NAMALWA (cell line): Measurements from ENCODE around the gene TRIM62.
A peak's percentile ranks its signal among the peaks of the same experiment; 100 is the strongest.

ENCODE experiments used
- DNase-seq: peaks from one replicate; pipeline ENCODE4 v3.0.0-alpha.2; 2015; ENCODE audit warnings: low spot score

The TRIM62 gene

DNA sequence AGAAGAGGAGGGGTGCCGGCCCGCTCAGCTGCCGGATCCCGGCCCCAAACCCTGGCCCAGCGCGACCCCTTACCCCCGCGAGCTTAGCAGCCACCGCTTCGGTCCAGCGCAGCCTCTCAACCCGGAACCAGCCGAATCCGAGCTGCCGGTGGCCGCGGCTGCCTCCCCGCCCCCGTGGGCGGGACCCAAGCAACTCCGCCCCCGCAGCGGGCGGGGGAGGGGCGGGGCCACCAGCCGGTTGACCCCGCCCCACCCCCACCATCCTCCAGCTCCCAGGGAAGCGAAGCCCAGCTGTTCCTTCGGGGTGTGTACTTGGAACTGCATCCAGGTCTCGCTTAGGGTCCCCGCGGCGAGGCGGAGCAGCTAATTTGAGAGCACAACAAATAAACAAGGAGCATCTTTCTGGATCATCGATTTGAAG is at the start of gene TRIM62:
Gene TRIM62 (minus strand): TSS at position 123 of the 421 bp plus-strand sequence. CDS start 611 bp downstream, outside the sequence.
- DNase-seq, result peak; percentile 85

DNA sequence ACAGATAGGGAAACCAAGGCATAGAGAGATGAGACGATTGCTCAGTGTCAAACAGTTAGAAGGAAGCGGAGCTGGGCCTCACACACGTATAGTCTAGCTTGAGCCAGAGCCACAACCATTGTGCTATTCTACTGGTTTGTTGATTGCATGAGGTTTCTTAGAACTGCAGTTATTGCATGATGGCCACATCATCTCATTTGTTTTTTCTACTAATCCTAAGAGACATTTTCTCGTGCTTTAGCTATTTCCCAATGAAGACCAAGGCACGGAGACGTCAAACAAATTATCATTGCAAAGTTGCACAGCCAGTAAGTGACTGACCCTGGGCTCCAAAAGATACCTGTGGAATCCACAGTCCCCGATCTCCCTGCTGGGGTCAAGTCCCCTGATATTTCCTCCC is 49.3 kb upstream of the TRIM62 start:
- no peak for DNase-seq

DNA sequence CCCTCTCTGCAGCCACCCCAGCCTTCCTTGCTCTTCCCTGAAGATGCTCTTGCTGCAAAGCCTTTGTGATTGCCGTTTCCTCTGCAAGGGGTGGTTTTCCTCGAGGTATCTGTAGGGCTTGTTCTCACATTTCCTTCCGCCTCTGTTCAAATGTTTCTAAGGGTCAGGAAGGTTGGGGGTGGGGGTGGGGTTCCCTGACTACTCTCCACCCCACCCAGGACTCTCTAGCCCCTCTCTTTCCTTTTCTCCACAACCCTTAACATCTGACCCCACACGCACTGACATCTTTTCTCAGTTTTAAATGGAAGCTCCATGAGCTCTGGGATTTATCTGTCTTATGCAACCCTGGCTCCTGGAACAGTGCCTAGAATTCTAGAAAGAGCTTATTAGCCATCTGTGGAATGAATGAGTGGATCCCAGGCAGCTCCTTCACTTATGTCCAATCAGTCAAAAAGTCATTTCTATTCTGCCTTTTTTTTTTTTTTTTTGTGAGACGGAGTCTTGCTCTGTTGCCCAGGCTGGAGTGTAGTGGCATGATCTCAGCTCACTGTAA is 47.2 kb upstream of the TRIM62 start:
- no peak for DNase-seq

DNA sequence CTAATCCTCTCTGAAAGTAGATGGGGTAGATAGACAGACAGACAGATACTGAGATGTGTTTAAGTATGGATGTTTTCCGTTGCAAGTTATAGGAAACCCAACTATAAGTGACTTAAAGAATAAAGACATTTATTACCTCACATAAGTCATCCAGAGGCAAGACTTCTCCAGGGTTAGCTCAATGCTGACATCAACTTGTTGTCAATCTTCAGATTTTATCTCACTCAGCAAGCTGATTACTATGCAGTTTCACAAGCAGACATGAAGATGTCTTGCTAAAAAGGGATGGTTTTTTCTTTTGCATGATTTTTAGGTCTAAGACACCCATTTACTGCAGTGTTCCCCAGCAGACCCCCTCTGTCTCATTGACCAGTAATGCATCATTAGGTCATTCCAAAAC is 43.7 kb upstream of the TRIM62 start:
- DNase-seq, result no peak

DNA sequence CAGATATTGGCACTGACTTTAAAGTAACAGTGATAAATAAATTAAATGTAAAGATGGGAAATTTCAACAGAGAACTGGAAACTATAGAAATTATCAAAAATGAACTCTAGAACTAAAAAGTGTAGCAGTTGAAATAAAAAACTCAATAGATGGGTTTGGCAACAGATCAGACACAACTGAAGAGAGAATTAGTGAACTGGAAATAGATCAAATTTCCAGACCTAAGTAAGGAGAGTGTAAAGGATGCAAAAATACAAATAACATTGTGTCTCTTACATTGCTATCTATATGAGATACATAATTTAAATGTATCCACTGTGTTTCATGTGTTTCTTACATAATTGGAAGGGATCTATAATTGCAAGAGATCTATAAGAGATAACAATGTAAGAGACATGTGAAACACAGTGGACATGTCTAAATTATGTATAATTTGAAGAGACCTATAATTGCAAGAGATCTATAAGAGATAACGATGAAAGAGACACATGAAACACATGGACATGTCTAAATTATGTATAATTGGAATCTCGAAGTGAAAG is 42.4 kb upstream of the TRIM62 start:
- no peak for DNase-seq

DNA sequence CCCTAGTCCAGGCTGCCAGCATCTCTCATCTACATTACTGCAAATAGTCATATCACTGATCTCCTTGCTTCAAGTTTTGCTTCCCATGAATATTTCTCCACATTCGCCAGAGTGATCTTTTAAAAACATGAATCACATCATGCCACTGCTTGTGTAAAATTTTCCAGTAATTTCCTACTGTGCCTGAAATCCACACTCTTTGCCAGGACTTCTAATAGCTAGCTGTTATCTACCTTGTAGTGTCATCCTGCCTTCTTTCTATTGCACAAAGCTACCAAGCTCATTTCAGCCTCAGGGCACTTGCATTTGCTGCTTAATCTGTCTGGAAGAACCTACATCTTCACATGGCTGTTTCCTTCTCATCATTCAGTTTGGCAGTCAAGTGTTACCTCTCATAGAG is 40.5 kb upstream of the TRIM62 start:
- DNase-seq, result no peak

DNA sequence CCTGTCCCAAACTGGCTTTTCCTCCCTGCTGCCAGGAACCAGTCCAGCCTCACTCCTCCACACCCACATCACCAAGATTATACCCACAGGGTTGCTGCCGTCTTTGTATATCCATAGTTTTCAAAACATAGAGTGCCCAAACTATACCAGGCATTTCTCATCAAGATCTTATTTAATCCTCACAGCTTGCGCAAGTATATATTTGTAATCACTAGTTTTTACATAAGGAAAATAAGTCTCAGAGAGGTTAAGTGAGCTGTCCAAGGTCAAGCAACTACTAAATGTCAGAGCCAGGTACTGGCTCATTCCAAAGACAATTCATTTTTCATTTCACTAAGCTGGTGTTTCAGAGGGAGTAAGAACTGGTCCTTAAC is 39.5 kb upstream of the TRIM62 start:
- DNase-seq, result no peak

DNA sequence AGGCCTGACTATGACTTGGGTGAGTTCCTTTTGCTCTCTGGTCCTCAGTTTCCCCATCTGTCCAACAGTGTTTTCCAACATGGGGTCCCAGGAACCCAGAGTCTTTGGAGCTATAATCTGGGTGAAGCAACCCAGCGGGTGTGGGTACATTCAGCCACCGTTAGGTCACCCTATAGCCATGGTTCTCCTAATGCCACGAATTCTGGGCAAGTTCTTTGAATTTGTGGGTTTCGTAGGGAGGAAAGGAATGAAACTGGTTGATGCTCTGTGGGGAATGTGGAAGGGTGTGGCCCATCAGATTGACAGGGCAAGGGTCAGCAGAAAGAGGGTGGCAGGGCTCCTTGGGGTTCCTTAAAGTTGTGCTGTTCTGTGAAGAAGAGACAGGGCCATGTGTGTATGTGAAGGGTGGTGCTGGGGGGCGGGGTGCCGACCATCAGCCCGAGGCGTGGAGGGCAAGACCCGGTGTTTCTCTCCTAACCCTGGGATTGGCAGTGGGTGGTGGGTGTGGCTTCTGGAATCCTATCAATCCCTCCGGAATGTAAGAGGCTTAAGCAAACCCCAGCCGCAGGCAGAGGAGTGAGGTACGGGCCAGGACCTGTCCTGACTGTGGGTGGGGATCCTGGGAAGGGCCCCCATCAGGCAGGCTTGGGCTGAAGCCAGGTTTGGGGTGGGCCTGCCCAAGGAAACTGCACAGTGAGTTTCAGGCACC is 39.0 kb upstream of the TRIM62 start:
- no peak for DNase-seq

DNA sequence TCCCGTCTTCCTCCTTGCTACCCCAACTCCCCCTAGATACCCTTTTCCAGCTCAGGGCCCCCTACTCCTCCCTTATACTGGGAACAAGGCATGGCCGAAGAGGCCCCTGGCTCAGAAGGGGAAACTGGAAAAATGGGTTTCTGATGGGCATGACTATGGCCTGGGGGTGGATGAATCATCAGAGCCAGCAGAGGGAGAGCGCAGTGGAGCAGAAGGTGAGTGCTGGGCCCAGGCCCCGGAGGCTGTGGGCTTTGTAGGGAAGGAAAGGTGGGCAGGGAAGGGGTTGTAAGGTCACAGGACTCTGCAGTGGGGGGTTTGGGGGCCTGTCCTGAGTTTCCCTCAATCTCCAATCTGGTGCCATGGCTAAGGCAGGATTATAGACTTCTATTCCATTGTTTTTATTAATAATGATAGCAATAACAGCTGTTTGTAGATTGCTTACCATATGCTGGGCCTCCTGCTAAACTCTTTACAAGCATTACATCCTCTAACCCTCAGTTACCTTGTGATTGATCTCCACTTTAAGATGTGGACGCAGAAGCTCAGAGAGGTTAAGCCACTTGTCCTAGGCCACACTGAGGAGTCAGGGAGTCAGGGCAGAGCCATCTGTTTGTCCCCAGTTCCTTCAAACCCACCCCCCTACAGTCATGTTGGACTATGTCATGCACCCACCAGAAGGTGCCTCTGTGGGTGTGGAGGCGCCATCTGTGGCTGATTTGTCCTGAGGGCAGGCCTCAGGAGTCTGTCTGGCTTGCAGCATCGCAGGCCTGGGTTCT is 38.2 kb upstream of the TRIM62 start:
- no peak for DNase-seq

DNA sequence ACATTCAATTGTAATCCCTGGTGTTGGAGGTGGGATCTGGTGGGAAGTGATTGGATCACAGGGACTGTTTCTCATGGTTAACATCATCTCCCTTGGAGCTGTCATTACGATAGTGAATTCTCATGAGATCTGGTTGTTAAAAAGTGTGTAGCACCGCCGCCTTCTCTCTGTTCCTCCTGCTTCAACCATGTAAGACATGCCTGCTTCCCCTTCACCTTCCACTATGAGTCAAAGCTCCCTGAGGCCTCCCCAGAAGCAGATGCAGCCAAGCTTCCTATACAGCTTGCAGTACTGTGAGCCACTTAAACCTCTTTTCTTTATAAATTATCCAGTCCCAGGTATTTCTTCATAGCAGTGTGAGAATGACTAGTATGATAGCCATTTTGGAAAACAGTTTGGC is 30.1 kb upstream of the TRIM62 start:
- DNase-seq, result no peak

DNA sequence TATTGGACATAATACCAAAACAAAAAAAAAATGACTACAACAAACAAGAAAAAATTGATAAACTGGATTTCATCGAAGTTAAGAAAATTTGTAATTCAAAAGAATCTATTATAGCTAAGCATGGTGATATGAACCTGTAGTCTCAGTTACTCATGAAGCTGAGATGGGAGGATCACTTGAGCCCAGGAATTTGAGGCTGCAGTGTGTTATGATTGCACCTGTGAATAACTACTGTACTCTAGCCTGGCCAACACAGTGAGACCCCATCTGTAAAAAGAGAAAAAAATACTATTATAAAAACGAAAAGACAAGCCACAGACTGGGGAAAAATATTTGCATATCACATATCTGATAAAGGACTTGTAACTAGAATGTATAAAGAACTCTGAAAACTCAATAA is 24.5 kb upstream of the TRIM62 start:
- no peak for DNase-seq

DNA sequence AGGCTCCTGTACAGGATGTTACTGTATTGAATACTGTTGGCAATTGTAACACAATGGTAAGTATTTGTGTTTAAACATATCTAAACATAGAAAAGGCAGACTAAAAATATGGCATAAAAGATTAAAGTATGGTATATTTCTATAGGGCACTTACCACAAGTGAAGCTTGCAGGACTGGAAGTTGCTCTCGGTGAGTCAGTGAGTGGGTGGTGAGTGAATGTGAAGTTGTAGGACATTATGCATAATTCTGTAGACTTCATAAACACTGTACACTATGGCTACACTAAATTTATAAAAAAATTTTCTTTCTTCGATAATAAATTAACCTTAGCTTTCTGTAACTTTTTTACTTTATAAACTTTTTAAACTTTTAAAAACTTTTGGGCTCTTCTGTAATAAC is 13.7 kb upstream of the TRIM62 start:
- no peak for DNase-seq

DNA sequence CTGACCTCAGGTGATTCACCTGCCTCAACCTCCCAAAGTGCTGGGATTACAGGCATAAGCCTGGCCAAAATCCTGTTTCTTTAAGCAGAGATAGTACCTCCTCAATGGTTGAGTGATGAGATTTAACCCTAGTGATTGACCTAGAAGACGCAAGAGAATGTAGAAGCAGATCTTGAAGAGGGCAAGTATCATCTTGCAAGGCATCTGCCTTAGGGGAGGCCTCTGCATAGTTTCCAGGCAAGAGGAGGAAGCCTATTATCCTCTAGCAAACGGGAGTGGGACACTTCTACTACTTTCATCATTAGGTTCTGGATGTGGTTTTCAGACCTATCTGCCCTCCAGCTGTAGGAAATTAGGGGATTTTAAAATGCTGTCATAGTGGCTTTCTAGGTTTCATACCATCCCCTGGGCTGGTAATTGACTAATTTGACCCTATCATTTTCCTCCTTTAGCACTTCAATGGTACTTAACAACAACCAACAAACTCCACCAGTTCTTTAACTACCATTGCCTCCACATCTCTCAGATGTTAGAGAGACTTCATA is 10.0 kb upstream of the TRIM62 start:
- DNase-seq, result no peak

DNA sequence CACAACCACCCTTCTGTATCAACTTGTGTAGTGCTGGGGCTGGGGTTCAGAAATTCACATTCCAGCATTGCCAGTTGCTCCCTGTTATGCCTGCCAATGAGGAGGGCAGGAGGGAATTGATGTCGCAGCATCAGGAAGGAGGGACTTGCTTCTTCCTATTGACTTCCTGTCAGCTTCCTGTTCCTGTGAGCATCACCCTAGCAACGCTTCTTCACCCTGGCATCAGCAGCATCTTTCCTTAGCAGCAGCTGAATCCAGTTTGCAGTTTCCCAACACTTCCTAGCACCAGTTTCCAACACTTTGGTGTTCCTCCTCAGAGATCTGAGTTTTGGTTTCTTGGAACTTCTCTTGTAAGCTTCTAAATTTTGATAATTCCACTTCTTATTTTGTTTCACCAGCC is 8.9 kb upstream of the TRIM62 start:
- no peak for DNase-seq

DNA sequence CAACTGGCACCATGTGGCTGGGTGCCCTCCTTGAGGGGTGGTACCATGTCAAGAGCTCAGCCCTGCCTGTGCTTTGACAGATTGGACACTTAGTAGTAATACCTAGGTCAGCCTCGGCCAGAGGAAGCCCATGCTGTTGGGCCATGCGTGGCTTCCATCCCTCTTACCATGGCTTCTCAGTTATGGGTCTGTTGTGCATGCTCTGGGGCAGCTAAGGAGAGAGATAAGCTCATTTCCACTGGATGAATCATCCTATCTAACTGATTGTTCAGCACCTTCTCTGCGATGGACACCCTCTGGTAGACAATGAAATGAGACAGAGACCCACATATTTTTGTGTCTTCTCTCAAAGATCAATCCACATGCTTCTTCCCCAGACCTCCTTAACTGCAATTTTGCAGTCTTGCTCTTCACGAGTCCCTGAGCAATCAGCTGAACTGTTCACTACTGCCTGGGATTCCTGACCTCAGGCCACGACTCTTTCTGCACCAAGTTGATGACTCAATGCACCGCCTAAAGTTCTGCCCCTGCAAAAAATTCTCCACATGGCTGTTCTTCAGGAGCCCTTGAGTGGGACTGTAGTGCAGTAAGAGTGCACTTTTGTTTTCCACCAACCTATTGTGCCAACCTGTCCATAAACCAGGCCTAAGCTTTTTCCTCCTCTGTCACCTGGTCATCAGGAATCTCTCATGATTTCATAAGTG is 6.9 kb upstream of the TRIM62 start:
- DNase-seq, result no peak

DNA sequence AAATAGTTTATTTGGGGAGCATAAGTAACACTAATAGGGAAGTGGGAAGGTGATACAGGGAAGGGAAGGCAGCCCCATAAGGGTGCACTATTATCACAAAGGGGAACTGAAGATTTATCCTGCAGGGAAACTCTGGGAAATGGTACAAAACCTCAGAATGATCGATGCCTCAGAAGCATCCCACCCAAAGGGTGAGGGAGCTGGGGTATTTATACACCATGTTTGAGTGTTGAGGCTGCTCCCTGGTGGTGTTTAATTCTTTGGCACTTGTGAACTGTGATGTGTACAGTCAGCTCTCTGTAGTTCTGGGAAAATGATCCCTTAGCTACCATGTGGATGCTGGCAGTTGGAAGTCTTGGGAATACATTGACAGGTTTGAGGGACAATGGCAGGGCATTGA is 5.1 kb upstream of the TRIM62 start:
- no peak for DNase-seq

DNA sequence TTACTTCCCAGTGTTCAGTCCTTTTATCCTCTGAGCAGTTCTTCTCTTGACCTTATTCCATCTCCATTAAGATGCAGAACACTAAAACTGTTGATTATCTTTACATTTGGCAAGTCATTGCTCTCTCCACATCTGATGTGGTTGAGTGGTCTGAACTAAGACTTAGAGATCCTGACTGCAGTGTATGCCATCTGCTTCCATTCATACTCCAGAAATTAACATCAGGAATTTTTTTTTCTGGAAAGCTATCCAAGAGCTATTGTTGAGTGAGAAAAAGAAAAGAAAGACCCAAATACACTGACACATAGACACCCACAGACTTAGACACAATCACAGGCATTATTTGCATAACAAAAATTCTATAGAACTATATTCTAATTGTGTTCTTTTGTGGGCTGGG is 3.7 kb upstream of the TRIM62 start:
- no peak for DNase-seq

DNA sequence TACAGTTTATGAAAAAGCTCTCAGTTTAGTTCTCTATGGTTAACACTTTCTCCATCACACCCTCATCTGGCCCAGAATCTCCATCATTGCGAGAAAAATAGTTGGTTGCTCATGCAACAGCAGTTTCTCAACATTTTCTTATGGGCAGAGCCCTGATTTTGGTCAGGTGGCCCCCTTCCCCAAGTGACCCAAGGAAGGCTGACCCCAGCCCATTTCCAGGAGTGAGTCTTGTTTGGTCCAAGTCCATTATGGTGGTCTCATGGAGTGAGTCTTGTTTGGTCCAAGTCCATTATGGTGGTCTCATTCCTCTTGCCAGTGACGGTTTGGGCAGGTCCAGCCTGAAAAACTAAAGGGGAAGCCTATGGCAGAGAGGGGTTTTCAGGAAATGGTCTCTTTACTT is 1.5 kb upstream of the TRIM62 start:
- DNase-seq, result no peak

DNA sequence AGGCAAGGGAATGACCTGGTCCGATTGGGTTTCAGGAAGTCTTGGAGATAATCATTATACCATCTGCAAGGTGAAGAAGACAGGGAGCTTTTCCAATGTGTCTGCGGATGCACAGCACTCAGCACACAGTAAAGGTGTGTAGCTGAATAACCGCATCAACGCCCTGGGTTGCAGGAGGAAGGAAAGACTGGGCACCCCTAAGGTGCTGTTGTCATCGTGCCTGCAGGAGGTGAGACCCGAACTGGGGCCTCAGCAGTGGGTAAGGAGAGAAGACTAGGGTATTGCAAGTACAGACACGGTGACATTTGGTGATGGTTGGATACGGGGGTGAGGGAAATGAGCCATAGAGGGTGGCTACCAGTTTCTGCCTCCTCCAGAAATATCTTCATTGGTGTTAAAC is 1.1 kb upstream of the TRIM62 start:
- DNase-seq, result no peak

DNA sequence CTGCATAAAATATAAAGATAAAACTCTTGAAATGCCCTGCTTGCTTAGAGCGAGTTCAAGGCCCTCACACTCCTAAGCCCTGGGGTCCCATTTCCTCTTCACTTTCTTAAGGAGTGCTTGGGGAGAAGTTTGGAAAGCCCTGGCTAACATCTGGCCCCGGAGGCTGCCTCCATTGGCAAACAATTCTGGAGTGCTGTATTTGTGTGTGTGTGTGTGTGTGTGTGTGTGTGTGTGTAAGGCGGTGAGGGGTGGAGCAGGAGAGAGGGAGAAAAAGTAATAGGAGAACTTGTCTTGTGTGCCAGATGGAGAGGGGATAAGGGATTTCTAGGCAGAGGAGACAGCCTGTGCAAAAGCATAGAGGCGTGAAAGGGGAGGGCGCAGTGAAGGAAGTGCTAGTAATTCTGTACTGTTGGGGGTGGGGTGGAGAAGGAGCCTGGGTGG is 578 bp upstream of the TRIM62 start:
- peak; percentile 11 for DNase-seq

DNA sequence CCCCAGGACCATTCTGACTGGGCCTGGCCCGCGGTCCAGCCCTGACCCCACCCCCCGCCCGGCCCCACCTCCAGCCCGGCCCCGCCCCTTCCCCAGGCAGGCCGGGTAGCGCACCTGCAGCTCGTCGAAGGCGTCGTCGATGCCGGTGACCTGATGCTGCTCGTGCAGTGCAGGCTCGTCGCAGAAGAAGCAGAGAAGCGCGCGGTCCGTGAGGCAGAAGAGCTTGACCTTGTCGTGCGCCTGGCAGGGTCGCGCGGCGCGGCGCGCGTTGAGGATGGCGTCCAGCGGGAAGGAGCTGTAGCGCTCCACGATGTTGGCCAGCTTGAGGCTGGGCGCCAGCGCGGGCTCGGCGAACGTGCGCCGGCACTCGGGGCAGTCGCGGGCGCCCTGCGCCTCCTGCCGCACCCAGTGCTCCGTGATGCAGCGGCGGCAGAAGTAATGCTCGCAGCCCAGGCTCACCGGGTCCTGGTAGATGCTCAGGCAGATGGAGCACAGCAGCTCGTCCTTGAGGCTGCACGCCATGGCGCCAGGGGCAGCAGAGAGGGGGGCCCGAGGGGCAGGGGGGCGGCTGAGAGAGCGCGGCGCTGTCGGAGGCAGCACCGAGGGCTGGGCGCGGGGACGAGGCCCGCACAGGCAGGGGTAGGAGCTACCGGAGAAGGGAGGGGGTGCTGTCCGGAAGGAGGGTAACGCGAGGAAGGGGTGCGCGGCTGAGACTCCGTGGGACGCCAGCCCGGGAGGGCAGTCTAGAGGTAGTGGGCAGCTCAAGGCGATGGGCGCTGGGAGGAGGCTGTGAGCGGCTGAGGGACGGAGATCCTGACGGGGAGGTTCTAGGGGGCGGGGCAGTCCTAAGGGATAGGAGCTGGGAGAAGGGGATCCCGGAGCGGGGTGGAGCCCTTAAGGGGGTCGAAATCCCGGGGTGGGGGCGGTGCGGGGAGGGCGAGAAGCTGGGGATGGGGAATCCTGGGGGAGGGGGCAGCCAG is 642 bp downstream of the TRIM62 start:
- peak; percentile 91 for DNase-seq
